HG03025 (cell line): ENCODE data around the gene EPO.

Experiments
- ATAC-seq: cut with Tn5 transposase; IDR thresholded peaks from one replicate; pipeline ENCODE4 v1.9.1; 2021; ENCODE audit warnings: mild to moderate bottlenecking, moderate library complexity; ENCODE audit not compliant: unreplicated experiment, low FRiP score

EPO gene

DNA sequence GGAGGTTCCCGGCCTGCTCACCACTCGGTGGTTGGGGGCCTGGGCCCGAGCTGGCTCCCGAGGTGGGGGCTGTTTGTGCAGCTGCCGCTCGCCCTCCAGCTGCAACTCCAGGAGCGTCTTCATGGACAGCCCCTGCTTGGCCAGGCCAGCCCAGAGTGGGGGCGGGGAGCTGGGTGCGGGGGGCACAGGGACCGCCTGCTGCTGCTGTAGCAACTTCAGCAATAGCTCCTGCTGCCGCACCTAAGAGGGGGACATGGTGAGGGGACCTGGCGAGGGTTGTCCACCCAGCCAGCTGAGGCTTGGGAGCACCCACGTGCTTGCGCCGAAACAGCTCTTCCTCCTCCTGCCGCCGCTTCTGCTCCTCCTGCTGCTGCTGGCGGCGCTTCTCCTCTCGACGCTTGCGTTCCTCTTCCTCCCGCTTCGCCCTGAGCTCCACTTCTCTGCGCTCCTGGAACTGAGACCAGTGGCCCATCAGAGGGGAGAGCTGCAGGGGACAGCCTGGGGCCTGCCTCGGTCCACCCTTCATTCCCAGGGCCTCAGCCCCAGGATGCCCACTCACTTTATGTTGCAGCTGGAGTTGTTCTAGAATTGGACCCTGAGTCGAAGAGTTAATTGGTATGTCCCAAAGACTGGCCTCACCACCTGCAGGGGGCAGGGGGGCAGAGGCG lies 37.1 kb upstream of the EPO start:
- ATAC-seq, result no peak

DNA sequence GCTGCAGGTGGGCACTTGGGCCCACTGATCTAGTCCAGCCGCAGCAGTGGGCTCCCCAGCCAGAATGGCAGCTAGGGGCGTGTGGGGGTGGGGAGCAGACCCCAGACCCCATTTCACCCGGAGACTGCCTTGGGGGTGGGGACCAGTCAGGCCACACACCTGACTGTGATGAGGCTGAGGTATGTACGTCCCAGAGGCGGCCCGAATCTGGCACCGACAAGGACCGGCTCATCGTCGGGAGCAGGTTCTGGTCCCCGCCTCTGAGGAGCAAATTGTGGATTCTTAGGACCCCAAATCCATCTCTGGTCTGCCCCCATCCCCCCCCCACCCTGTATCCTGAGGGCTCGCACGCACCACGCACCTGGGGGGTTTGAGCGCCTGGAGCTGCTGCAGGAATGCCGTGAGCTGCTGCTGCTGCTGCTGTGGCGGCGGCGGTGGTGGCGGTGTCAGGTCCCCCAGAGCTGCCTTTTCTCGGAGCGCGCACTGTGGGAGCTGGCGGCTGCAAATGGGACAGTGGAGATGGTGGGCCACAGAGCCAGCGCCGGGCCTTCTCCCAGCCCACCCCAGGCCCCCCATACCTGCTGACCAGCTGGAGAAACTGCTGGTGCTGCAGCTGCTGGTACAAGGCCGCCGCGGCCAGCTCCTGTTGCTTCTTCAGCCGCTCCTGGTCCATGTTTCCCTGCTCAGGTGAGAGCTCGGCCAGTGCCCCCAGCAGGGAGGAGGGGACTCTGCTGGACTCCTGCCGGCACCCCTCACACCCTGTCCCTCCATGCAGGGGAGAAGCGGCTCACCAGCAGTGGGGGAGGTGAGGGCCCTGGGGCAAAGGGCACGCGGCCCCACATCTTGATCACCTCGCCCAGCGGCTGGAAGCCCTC lies 36.4 kb upstream of the EPO start:
- ATAC-seq, result no peak

DNA sequence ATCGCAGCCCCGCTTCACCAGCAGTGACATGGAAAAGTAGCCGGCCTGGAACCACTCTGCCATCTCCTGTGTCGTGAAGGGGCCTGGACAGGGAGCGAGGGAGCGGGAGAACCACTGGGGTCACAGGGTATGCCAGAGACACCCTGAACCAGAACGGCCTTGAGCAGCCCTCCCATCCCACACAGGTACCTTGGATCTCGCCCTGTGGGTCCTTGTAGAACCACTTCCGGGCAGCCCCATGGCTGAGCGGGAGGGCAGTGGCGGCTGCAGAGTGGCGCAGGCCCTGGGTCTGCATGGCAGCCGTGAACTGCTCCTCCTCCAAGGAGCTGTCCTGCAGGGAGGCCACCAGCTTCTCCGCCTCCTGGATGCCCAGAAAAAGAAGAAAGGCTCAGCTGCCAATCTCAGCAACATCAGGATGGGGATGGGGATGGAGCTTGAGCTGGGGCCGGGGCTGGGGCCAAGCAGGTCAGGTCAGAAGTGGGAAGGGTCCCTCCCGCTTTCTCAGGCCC lies 35.7 kb upstream of the EPO start:
- no peak for ATAC-seq

DNA sequence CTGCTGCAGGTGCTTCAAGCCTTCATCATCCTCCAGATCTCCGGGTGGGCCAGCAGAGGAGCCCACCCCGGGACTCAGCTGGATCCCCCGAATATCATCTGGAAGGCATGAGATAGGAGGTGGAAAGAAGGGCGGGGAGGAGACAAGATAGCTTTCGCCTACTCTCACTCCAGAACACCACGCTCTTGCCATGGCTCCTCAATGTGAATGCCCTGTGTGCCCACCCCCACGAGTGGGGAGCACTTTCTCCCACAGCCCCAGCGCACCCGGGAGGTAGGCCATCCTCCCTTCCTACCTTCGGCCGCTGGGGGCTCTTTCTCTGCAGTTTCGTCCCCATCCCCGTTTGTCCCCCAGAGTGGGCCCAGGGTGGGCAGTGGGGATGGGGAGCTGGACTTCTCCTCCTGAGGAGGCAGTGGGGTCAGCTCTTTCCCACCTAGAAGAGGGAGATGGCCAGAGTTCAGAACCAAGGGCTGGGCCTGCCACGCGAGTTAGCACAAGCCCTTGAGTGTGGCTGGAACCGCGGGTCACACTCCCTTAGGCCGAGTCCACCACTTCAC lies 35.1 kb upstream of the EPO start:
- ATAC-seq, result no peak

DNA sequence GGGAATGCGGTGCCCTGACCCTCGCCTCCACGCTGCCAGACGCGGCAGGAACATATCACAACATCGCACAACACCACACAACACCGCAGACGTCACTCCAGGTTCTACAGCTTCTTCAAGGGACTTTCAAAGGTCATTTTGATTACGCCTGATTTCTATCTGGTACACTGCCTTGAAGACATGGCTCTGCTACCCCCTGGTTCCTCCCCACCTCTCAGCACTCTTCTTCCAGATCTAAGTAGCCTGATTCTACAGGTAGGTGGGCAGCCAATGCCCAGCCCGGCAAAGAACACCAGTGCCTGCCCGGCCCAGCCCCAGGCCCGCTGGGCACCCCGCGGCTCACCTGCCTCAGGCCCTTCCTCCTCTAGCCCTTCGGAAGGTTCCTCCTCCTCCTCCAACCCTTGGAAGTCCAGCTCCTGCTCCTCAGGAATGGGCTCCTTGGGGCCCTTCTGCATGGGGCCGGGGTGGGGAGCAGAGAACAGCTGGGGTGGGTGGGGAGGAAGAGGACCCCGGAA lies 34.6 kb upstream of the EPO start:
- no peak for ATAC-seq

DNA sequence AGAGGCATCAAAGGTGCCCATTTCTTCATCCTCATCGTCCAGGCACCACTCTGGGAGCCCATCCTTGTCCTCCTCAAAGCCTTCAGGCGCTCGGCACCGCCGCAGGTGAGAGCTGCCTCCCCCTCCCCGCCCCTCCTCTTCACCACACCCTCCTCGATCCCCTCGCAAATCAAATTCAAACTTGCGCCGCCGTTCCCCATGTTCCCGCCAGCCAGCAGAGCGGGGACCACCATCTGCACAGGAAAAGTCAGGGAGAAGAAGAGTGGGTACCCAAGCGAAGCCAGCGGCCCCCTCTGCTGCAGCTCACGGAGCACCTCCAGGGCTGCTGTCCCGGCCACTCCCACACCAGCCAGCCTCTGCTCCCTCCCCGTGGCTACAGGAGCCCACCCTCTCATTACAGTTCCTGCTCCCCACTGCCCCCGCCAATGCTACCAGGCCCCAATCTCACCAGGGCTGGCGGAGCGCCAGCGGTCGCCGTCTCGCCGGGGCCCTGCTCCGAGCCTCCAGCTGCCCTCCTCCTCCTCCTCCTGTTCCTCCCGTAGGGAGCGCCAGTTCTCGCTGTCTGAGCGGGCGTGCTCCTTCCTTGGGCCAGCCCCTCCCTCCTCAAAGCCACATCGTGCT lies 34.0 kb upstream of the EPO start:
- no peak for ATAC-seq

DNA sequence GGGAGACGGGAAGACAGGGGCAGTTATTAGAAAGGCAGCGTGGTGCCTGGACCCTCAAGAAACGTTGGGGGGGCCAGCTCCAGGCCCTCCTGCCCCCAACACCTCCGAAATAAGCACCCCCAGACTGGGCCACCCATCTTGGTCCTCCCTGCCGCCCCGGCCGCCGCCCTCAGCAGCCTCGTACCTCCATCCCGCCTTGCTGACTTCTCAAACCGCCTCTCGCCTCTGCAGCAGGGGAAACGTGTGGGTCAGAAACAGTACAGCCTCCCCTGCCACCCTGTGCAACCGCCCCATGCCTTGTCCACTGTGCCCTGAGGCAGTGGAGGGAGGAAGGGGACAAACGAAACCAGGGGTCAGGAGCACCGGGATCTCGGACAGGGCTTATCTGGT lies 33.5 kb upstream of the EPO start:
- ATAC-seq, result no peak

DNA sequence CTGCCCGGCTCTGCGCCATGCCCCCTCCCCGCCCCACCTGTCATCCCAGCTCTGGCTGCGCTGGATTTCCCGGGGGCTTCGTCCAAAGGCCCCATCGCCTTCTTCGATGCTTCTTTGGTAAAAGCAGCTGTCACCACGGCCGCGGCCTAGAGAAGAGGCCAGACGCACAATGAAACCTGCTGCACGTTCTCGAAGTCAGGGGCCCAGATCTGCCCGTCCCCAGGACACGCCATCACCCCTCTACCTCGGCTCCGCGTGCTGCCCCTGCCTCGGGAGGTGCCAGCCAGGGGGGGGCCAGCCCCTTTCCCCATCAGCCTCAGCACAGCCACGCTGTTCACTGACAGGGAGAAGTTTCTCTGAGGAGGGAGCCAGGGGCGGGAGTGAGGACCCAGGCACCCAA lies 33.0 kb upstream of the EPO start:
- no peak for ATAC-seq

DNA sequence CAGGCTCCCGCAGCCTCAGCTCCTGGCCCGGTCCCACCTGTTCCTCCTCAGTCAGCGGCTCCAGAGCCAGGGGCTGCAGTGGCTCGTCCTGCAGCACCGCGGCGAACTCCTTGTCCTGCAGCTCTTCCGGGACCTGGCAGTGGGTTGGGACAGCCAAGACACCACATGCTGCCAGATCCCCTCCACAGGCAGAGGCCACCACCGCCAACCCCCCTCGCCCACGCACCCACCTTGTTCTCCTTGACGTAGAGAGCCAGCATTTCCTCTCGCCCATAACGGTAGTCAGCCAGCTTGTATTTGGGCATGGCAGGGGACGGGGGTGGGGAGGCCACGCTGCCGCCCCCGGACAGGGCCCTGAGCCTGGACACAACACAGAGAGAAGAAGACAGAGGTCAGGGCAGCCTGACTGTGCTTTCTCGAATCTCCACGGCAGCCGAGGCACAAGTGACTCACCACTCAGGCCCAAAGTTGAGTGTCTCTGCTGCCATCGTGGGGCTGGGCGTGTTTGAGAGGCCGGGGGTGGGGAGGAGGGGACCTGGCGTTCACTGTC lies 32.4 kb upstream of the EPO start:
- ATAC-seq, result no peak

DNA sequence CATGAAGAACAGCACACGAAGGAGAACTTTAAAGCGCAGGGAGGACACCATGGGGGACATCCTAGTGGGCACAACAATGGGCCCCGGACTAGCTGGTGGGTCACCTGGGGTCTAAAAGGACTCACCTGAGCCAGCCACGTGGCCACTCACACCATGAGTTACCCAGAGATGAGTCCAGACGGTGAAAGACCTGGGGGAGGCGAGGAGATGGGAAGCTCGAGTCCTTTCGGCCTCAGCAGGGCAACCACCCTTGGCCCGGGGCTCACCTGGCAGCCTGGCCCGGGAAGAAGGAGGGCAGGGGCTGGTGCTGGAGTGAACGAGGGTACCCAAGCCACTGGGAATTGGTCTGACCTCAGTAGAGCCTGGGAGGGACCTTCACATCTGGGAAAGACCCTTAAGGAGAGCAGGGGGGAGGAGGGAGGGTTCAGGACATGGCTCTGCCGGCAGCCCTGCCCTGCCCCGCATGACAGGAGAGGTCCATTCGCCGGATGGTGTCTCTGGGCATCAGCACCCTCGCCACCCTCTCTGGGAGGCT lies 31.9 kb upstream of the EPO start:
- ATAC-seq, result no peak

DNA sequence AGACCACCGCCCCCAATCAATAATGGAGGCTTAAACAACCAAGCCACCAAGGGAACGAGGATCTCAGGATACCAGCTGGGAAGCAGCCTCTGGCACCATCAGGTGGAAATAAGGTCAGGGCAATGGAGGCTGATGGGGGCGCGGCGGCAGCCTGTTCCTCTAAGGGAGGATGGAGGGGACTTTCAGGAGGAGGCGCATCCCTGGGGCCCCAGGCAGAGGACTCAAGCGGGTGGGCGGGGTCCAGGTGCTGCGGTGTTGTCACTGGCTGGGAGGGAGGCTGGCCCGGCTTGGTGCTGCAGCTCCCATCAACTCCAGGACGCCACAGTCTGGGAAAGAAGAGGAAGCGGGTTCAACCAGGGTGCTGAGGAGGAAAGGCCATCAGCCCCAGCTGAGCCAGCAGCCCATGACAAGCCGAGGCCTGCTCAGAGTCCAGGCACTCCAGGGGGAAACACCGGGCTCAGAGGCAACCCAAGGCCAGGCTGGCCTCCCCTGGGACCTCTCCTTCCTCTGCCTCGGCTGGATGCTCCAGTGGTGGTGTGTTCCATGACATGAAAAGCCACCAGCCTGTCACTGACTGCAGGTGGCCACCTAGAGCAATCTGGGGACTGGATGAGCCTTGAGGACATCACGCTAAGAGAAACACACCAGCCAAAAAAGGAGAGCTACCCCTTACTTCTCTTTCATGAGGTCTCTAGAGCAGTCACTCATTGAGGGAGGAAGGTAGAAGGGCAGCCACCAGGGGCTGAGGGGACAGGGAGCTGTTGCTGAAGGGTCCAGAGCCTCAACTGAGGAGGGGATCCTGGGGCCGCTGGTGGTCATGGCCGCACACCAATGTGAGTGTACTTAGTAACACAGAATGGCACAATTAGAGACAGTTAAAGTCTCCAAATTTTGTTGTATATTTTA lies 30.8 kb upstream of the EPO start:
- ATAC-seq, result no peak

DNA sequence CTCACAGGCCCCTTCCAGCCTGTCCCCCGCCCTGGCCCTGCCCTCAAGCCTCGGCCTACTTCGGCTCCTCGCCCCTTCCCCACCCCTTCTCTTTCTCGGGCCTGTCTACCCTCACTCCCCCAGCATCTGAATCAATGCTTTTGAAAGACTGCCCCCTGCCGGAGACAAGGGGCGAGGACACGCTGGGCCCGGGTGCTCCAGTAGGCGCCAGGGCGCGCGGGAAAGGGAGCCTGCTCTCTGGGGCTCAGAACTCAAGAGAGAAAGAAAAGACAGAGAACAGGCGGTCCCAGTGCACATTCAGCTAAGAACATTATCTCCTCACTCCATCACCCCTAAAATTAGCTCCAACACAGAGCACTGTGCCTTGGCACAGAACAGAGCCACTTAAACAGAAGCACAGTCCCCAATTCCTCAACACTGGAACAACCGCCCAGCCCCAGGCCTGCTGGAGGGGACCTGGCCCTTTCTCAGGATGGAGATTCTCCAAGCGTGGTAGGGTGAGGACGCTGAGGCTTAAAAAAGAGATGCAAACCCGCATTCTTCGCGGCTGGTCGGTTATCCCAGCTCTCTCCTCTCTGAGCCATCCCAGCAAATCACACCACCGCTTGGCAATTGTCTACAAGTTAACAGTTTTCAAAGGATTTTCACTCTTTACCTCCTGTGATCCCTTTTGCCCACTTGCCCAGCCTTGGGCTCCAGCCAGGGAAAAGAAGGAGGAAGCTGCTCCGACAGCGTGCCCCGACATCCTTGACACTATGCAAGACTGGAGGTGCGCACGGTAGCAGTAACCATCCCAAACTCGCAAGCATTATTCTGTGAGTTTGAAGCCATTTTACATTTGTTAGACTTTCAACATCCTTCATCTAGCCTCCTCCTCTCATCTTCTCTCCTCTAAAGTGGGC lies 28.3 kb upstream of the EPO start:
- ATAC-seq, result no peak

DNA sequence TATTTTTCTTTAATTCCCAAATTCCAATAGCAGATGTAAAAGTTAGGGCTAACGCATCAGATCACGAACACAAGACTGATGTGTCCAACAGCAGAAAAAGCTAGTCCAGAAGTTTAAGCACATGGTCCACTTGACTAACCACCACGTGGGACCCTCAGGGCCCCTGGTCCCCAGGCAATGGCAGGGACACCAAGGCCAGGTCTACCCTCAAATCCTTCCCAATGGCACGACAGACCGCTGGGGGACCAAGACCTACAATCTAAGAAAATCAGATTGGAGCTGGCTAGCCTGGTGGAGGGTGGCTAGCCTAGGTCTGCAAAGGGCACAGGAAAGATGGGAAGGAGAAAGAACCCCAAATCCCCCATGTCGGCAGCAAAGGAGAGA lies 27.7 kb upstream of the EPO start:
- ATAC-seq, result no peak

DNA sequence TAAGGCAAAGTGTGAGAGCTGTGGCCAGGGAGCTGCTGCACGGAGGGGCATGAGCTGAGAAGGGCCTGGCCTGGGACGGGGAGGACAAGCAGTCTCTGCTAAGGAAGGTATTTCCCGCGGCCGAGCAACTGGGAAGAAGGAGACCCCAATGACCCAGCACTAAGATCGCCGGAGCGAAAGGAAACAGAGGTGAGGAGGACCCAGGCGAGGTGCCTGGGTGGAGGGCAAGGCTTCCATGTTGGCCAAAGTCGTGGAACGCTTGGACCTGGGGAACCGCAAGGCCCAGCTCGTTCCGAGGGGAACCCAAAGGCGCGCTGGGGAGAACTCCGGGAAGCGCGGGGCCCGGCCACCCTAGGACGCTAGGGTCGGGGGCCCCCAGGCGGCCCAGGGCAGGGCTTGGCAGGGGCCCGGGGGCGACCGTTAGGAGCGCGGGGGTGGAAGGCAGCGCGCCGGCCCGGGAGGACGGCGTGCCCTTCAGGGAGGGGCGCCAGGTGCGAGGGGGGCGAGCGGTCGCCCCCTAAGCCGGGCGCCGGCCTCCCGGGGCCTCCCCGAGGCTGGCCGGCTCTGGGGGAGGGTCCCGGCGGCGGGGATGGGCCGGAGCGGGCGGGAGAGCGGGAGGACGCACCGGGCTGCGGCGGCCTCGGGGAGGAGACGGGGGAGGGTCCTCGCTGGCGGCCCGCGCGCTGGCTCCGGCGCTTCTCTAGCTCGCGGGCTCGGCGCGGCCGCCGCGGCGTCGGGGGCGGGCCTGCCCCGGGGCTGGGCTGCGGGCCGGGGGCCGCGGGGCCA lies 26.8 kb upstream of the EPO start:
- no peak for ATAC-seq

DNA sequence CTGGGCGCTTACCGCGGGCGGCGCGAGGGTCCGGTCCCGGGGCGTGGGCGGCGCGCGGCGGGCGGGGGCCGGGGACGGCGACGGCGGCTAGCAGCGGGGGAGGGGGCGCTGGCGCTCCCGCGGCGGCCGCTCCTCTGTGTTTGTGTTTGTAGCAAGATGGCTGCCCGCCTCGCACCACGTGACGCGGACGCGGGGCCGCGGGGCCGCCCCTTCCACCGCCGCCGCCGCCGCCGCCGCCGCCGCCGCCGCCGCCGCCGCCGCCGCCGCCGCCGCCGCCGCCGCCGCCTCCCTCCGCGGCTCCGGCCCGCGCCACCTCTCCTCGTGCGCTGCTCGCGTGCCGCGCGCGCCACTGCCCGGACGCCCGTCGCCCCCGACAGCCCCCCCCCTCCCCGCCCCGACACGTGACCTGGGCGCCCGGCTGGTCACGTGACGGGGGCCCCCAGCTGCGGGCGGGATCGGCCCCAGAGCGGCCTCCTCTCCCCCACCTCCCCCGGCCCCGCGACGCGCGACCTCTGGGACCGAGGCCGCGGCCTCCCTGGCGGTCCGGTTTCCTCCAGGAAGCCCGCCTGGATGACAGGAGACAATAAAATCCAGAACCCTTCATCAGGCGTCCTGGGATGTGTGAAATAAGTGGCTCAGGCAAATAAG lies 26.0 kb upstream of the EPO start, which contains the start of gene GIGYF1:
Gene GIGYF1, minus strand, starts transcription at position 153 of the 648 bp plus-strand sequence. CDS start 6,012 bp downstream, outside the sequence.
- ATAC-seq, result no peak

DNA sequence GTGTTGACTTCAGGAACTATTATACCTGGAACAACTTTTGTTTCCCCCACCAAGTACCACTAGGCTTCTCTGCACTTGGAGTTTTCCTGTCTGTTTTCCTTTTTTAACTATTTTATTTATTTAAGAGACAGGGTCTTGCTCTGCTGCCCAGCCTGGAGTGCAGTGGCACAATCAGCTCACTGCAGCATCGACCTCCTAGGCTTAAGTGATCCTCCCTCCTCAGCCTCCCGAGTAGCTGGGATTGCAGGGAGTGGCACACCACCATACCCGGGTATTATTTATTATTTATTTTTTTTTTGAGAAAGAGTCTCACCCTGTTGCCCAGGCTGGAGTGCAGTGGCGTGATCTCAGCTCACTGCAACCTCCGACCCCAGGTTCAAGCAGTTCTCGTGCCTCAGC lies 24.1 kb upstream of the EPO start:
- ATAC-seq, result no peak

DNA sequence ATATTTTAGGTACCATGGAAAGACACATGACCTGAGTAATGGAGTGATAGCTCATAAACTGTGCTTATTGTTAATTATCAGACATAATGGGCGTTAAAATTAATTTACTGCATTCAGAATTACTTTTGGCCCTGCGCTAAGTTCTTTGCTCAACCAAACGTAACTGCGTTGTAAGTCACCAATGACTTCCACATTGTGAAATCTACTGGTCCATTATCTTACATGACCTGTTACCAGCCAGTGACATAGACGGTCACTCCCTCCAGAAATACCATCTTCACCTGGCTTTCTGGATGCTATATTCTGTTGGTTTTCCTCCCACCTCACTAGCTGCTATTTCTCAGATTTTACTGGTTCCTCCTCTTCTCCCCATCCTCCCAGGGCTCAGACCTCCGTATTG lies 21.2 kb upstream of the EPO start:
- no peak for ATAC-seq
